WERI-Rb-1 (cell line): ENCODE results near the gene LTBR.

ENCODE experiments used
- DNase-seq: peaks from one replicate; pipeline ENCODE4 v3.0.0-alpha.2; 2020
- H3K27ac ChIP-seq: fragments of 250-450 bp; sonication (Bioruptor Pico); 2 replicates; pipeline ENCODE4 v1.5.1; 2020; ENCODE audit warnings: mild to moderate bottlenecking, moderate library complexity
- H3K27me3 ChIP-seq: fragments of 250-450 bp; sonication (Bioruptor Pico); 2 replicates; pipeline ENCODE4 v1.5.1; 2021; ENCODE audit warnings: mild to moderate bottlenecking, low read depth, moderate library complexity; ENCODE audit not compliant: insufficient read depth, severe bottlenecking
- H3K36me3 ChIP-seq: fragments of 250-450 bp; sonication (Bioruptor Pico); 2 replicates; pipeline ENCODE4 v1.5.1; 2020; ENCODE audit warnings: mild to moderate bottlenecking, moderate library complexity
- H3K4me3 ChIP-seq: 2 replicates; pipeline ENCODE4 v1.5.1; 2011; ENCODE audit warnings: low read depth, mild to moderate bottlenecking, control low read depth, low read length
- H3K9me3 ChIP-seq: fragments of 250-450 bp; sonication (Bioruptor Pico); 2 replicates; pipeline ENCODE4 v1.5.1; 2021; ENCODE audit warnings: mild to moderate bottlenecking, moderate library complexity; ENCODE audit not compliant: severe bottlenecking
- TF ChIP-seq, protein P1 (sequence below): IDR thresholded peaks from 2 replicates; pipeline ENCODE4 v1.5.1; 2011; ENCODE audit warnings: low read depth, mild to moderate bottlenecking, control low read depth, inconsistent platforms, low read length

The LTBR gene

DNA sequence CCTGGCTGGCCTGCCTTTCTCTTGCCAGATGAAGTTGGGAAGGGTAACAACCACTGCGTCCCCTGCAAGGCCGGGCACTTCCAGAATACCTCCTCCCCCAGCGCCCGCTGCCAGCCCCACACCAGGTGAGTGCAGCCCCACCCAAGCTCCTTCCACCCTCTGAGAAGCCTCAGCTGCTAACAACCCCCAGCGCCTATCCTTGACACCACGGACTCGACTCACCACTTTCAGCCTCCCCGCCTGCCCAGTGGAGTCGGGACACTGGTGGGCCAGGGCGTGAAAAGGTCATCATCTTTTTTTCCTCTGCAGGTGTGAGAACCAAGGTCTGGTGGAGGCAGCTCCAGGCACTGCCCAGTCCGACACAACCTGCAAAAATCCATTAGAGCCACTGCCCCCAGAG lies 2.1 kb downstream of the LTBR start:
- Histone ChIP-seq H3K36me3 (no peaks in the 10 kb centered on the region), H3K27ac (no peak overlapping the region), H3K27me3 (no peaks in the 10 kb centered on the region), H3K4me3 (no peak overlapping the region), H3K9me3 (no peaks in the 10 kb centered on the region)
- TF ChIP-seq, protein P1, sequence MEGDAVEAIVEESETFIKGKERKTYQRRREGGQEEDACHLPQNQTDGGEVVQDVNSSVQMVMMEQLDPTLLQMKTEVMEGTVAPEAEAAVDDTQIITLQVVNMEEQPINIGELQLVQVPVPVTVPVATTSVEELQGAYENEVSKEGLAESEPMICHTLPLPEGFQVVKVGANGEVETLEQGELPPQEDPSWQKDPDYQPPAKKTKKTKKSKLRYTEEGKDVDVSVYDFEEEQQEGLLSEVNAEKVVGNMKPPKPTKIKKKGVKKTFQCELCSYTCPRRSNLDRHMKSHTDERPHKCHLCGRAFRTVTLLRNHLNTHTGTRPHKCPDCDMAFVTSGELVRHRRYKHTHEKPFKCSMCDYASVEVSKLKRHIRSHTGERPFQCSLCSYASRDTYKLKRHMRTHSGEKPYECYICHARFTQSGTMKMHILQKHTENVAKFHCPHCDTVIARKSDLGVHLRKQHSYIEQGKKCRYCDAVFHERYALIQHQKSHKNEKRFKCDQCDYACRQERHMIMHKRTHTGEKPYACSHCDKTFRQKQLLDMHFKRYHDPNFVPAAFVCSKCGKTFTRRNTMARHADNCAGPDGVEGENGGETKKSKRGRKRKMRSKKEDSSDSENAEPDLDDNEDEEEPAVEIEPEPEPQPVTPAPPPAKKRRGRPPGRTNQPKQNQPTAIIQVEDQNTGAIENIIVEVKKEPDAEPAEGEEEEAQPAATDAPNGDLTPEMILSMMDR: no peak
- DNase-seq: no peak

DNA sequence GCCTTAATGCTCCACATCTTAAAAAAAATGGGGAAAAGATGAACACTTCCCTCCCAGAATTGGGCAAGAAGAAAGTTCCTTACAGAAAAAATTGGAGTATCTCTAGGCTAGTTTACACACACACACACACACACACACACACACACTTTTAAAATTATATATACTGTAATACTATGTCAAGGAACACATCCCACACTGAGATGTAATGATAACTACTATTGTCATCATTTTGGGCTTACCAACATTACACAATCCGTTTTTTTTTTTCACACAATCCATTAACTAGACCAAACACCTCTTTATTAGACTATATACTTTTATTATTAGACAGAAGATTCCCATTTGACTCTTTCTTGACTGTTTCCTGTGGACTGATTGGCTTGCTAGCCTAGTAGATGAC lies 2.5 kb downstream of the LTBR start:
- Histone ChIP-seq H3K27ac (no peak overlapping the region), H3K9me3 (no peaks in the 10 kb centered on the region), H3K27me3 (no peaks in the 10 kb centered on the region), H3K4me3 (no peak overlapping the region), H3K36me3 (no peaks in the 10 kb centered on the region)
- no peak for DNase-seq
- TF ChIP-seq, protein P1: no peak

DNA sequence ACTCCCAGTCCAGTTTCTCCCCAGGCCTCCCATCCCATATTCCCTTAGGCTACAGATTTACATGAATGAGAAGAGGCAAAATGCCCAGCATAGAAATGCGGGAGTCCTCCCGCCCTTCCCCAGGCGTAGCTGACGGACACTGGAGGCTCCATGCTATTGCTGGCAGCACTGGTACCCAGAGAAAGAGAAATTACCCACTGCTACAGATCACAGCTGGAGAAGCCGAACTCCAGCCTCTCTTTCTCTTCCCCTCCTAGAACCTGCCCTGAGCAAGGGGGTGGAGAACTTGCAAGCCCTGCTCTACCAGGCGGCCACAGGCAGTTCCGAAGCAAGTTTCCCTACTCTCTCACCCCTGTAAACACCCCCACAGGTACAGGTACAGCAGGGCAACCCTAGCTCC lies 3.6 kb downstream of the LTBR start:
- H3K27me3 ChIP-seq: no peaks in the 10 kb centered on the region
- TF ChIP-seq, protein P1: no peak
- no peaks in the 10 kb centered on the region for H3K9me3 ChIP-seq
- H3K4me3 ChIP-seq: no peak overlapping the region
- DNase-seq: no peak
- H3K36me3 ChIP-seq: no peaks in the 10 kb centered on the region
- H3K27ac ChIP-seq: no peak overlapping the region

DNA sequence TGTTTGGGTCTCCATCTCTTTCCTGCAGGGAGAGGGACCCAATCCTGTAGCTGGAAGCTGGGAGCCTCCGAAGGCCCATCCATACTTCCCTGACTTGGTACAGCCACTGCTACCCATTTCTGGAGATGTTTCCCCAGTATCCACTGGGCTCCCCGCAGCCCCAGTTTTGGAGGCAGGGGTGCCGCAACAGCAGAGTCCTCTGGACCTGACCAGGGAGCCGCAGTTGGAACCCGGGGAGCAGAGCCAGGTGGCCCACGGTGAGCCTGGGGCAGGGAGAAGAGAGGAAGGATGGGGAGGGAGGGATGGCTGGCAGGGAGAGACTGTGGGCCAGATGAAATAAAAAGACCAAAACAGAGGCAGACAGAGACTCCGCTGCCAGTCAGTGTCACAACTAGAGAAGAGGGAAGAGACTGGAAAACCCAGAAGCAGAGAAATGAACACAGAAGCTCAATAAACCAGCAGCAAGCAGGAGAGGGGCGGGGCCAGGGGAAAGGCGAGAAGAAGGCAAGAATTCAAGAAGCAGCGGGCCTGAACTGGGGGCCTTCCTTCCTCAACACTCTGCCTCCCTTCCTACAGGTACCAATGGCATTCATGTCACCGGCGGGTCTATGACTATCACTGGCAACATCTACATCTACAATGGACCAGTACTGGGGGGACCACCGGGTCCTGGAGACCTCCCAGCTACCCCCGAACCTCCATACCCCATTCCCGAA lies 6.3 kb downstream of the LTBR start:
- H3K4me3 ChIP-seq: no peak overlapping the region
- no peak for DNase-seq
- H3K36me3 ChIP-seq: no peaks in the 10 kb centered on the region
- H3K27ac ChIP-seq: no peak overlapping the region
- no peaks in the 10 kb centered on the region for H3K27me3 ChIP-seq
- H3K9me3 ChIP-seq: peaks cover 3% of the 10 kb centered on the region
- TF ChIP-seq, protein P1: no peak

DNA sequence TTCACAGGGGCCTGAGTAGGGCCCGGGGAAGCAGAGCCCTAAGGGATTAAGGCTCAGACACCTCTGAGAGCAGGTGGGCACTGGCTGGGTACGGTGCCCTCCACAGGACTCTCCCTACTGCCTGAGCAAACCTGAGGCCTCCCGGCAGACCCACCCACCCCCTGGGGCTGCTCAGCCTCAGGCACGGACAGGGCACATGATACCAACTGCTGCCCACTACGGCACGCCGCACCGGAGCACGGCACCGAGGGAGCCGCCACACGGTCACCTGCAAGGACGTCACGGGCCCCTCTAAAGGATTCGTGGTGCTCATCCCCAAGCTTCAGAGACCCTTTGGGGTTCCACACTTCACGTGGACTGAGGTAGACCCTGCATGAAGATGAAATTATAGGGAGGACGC lies 7.1 kb downstream of the LTBR start:
- peaks cover 3% of the 10 kb centered on the region for H3K9me3 ChIP-seq
- H3K27me3 ChIP-seq: no peaks in the 10 kb centered on the region
- TF ChIP-seq, protein P1: no peak
- H3K4me3 ChIP-seq: no peak overlapping the region
- DNase-seq: no peak
- no peak overlapping the region for H3K27ac ChIP-seq
- no peaks in the 10 kb centered on the region for H3K36me3 ChIP-seq

DNA sequence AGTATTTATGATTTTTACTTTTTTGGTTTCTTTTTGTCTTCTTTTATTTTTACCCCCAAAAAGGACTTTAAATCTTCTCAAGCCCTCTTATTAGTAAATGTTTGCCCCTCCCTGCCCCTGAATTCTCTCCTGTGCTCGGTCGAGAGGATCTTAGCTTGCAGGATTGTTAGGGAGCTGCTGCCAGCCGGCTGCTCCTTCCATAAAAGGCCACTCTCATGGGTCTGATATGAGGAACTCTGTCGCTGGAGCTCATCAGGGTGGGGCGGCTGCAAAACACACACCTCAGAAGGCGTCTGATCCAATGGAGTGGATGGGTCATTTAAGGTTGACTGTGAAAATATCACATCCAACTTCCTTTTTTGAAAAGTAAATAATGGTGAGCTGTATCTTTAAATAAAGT lies 8.5 kb downstream of the LTBR start:
- peaks cover 3% of the 10 kb centered on the region for H3K9me3 ChIP-seq
- H3K27me3 ChIP-seq: no peaks in the 10 kb centered on the region
- H3K27ac ChIP-seq: no peak overlapping the region
- TF ChIP-seq, protein P1: no peak
- DNase-seq: no peak
- no peaks in the 10 kb centered on the region for H3K36me3 ChIP-seq
- H3K4me3 ChIP-seq: no peak overlapping the region
